Naive B cell (primary cell): ENCODE data around the gene CELSR1. TPM values are rescaled to one million over a fixed set of nuclear protein-coding genes. Genes with fewer than 3 reads are reported as not detected.
A peak's percentile ranks its signal among the peaks of the same experiment; 100 is the strongest.
"Not testable (repeated sequence)": the region's sequence is repeated elsewhere in the genome, so short reads cannot be mapped to it uniquely, and the experiment has no call there.

Experiments used
- ATAC-seq, 2 donors: fragments of 150-1000 bp; cut with Tn5 transposase; 2 replicates each; pipeline ENCODE4 v1.10.0; 2021; ENCODE audit warnings: low read depth in 2 of 2, mild to moderate bottlenecking in 2 of 2, moderate library complexity in 2 of 2
- DNase-seq: peaks from one replicate; pipeline ENCODE4 v3.0.0; 2022
- H3K27ac Mint-ChIP-seq, 6 donors: one replicate each; pipeline ENCODE4 v1.8.0; 2020 to 2022; ENCODE audit warnings: mild to moderate bottlenecking in 6 of 6, mixed read lengths in 6 of 6, moderate library complexity in 5 of 6, inconsistent platforms in 2 of 6
- H3K27me3 Mint-ChIP-seq, 3 donors: one replicate each; pipeline ENCODE4 v1.8.0; 2021 to 2022; ENCODE audit warnings: mixed read lengths in 3 of 3, mild to moderate bottlenecking in 1 of 3
- H3K36me3 Mint-ChIP-seq, 2 donors: one replicate each; pipeline ENCODE4 v1.8.0; 2020 to 2022; ENCODE audit warnings: mixed read lengths in 2 of 2, inconsistent platforms in 1 of 2, mild to moderate bottlenecking in 1 of 2
- H3K4me1 Mint-ChIP-seq, 3 donors: one replicate each; pipeline ENCODE4 v1.8.0; 2020 to 2022; ENCODE audit warnings: mixed read lengths in 3 of 3, inconsistent platforms in 1 of 3, mild to moderate bottlenecking in 1 of 3, moderate library complexity in 1 of 3
- H3K4me3 Mint-ChIP-seq, 8 donors: one replicate each; pipeline ENCODE4 v1.8.0; 2020 to 2022; ENCODE audit warnings: mild to moderate bottlenecking in 8 of 8, mixed read lengths in 8 of 8, moderate library complexity in 8 of 8, inconsistent platforms in 2 of 8
- H3K9me3 Mint-ChIP-seq, 7 donors: one replicate each; pipeline ENCODE4 v1.8.0; 2020 to 2022; ENCODE audit warnings: mixed read lengths in 7 of 7, mild to moderate bottlenecking in 5 of 7, inconsistent platforms in 2 of 7, moderate library complexity in 1 of 7
- polyA plus RNA-seq, 6 donors: library from polyadenylated mRNA; unstranded; fragments of 300-500 nt; fragmentation: Illumina TruSeq; gene quantifications; one replicate each; pipeline ENCODE4 v1.2.3, GENCODE V29; 2021; ENCODE audit warnings: low read depth in 6 of 6

The CELSR1 gene
- polyA plus RNA-seq, 6 donors from 2014 or later, result 0.94 to 3.9 (median 2.1) TPM

DNA sequence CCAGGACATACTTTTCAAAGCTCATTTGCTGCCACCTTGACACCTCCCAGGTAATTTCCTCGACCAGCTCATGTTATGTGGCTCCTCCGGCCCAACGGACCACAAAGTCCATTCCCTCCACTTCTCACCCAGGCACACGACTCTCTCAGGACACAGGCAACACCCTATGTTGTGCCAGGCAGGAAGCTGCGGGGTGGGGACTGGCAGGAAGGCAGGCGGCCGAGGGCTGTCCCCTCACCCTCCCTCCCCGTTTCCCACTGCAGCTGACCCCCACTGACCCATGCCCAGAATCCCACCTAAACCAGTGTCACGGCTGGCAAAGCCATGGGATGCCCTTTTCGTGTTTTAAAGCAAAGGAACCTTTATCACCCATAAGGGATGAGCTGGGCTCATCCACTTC, 20.8 kb downstream of the CELSR1 start:
- ATAC-seq, result no peak
- H3K4me3 Mint-ChIP-seq, result no peak overlapping the region
- DNase-seq, result no peak

DNA sequence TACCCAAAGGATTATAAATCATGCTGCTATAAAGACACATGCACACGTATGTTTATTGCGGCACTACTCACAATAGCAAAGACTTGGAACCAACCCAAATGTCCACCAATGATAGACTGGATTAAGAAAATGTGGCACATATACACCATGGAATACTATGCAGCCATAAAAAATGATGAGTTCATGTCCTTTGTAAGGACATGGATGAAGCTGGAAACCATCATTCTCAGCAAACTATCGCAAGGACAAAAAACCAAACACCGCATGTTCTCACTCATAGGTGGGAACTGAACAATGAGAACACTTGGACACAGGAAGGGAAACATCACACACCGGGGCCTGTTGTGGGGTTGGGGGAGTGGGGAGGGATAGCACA, 21.3 kb downstream of the CELSR1 start:
- H3K27me3 Mint-ChIP-seq, result peaks cover 0 to 25% (median 0%) of the 10 kb centered on the region in 3 donors
- H3K4me1 Mint-ChIP-seq, H3K9me3 Mint-ChIP-seq, H3K27ac Mint-ChIP-seq, H3K36me3 Mint-ChIP-seq, DNase-seq, H3K4me3 Mint-ChIP-seq, ATAC-seq: not testable (repeated sequence)

More for the DNA sequence above, 20.8 kb downstream of the CELSR1 start:
- Mint-ChIP-seq H3K36me3 (no peaks in the 10 kb centered on the region), H3K4me1 (no peaks in the 10 kb centered on the region), H3K27me3 (peaks cover 0 to 23% (median 0%) of the 10 kb centered on the region in 3 donors), H3K9me3 (no peaks in the 10 kb centered on the region), H3K27ac (no peak overlapping the region)

DNA sequence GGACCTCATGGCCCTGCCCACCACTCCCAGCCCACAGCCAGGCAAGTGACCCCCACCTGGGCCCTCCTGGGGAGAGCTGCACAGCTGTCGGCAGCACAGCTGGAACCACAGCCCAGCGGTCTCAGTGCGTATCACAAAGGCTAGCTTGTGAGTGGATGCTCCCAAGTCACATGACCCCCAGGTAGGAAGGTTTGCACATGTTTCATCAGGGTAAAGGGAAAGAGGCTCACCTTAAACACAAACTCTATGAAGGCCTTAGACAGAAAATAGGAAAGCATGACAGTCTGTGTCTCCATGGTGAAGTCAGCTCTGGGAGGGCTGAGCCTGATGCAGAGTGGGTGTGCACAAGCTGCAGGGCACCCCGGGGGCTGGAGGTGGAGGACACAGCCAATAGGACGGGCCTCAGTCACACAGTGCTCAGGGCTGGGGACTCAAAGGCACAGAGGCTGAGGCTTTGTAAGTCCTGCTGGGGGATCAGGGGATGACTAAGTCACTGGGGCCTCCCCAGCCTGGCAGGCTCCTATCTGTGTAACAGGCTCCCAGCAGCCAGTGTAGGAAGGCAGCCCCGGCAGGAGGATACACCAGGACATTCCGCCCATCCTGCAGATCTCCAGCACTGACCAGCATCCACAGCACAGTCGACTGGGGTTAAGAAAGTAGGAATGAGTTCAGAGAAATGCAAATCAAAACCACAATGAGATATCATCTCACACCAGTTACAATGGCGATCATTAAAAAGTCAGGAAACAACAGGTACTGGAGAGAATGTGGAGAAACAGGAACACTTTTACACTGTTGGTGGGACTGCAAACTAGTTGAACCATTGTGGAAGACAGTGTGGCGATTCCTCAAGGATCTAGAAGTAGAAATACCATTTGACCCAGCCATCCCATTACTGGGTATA, 22.0 kb downstream of the CELSR1 start:
- H3K4me1 Mint-ChIP-seq, result no peaks in the 10 kb centered on the region

DNA sequence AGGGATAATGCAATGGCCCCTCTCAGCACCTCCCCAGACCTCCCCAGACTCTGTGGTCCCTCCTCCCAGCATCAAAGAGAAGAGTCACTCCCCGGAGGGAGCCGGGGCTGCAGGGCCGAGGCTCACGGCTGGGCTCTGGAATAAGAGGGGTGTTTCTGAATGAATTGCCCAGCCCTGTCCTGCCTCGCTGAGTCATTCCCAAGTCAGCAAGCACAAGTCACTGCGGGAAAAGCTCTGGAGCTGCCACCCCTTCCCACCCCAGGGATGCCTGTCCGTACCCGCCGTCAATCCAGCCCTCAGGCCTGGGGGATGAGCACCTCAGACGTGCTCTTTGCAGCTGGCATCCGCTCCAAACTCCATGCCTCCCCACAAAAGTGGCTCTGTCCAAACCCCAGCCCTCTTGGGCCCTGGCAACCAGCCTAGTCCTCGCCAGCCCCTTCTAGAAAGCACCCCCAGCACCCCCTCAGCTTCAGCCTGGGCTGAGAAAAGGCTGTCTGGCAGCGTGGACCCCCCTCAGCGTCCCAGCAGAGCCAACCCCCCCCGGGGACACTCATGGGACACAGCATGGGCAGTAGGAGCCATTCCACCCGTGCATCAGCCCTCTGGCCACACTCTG, 22.7 kb downstream of the CELSR1 start:
- Mint-ChIP-seq H3K9me3 (no peaks in the 10 kb centered on the region), H3K4me3 (no peak overlapping the region), H3K27me3 (peaks cover 0 to 20% (median 0%) of the 10 kb centered on the region in 3 donors), H3K27ac (no peak overlapping the region), H3K36me3 (no peaks in the 10 kb centered on the region), H3K4me1 (no peaks in the 10 kb centered on the region)
- DNase-seq, result no peak
- no peak for ATAC-seq

More for the DNA sequence above, 22.0 kb downstream of the CELSR1 start:
- no peak overlapping the region for H3K4me3 Mint-ChIP-seq
- no peak overlapping the region for H3K27ac Mint-ChIP-seq
- H3K27me3 Mint-ChIP-seq, result peaks cover 0 to 22% (median 0%) of the 10 kb centered on the region in 3 donors
- no peaks in the 10 kb centered on the region for H3K9me3 Mint-ChIP-seq
- ATAC-seq (no peak), DNase-seq (no peak)
- no peaks in the 10 kb centered on the region for H3K36me3 Mint-ChIP-seq

DNA sequence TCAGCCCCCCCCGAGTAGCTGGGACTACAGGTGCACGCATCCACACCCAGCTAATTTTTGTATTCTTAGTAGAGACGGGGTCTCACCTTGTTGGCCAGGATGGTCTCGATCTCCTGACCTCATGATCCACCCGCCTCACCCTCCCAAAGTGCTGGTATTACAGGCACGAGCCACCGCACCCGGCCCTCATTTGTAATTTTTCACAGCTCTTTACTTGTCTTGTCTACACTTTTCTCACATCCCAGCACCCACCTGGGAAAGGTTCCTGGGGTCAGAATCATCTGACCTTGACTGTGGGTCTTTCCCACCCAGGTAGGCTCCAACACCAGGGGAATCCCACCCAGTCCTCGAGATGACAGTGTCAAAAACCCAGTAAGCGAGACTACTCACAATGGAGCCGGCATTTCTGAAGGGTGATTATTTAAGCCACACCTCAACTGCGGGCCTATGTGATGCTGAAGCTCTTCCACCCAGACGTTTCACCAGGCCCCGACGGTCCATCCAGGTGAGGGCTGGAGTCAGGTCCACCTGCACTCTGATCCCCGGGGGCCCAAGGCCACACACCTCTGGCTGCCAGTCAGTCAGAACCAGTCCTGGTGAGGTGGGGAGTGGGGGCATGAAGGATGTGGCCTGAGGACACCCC, 23.4 kb downstream of the CELSR1 start:
- no peak overlapping the region for H3K27ac Mint-ChIP-seq
- H3K4me1 Mint-ChIP-seq, result no peaks in the 10 kb centered on the region
- no peak overlapping the region for H3K4me3 Mint-ChIP-seq
- no peaks in the 10 kb centered on the region for H3K9me3 Mint-ChIP-seq
- ATAC-seq, result no peak
- DNase-seq, result no peak
- peaks cover 0 to 25% (median 6%) of the 10 kb centered on the region in 3 donors for H3K27me3 Mint-ChIP-seq
- H3K36me3 Mint-ChIP-seq, result no peaks in the 10 kb centered on the region

DNA sequence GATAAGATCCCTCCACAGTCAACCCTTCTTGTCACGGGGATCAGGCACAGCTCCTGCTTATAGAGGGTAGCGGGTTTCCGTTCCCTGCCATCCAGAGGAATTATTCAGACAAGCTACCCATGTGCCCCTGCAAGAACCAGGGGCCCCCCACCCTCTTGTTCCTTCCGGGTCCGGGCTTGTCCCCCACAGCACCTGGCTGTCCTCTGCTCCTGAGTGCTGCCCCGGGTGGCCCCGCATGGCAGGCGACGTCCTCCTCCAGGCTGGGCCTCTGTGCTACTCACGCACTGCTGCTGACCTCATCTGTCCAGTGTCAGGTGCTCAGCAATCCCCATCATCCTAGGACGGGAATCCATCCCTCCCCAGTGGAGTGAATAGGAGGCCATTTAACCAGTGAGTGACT, 24.7 kb downstream of the CELSR1 start:
- H3K36me3 Mint-ChIP-seq, result no peaks in the 10 kb centered on the region
- no peak overlapping the region for H3K4me3 Mint-ChIP-seq
- ATAC-seq (no peak), DNase-seq (no peak)
- no peaks in the 10 kb centered on the region for H3K4me1 Mint-ChIP-seq
- no peak overlapping the region for H3K27ac Mint-ChIP-seq
- no peaks in the 10 kb centered on the region for H3K9me3 Mint-ChIP-seq
- peaks cover 0 to 31% (median 9%) of the 10 kb centered on the region in 3 donors for H3K27me3 Mint-ChIP-seq

DNA sequence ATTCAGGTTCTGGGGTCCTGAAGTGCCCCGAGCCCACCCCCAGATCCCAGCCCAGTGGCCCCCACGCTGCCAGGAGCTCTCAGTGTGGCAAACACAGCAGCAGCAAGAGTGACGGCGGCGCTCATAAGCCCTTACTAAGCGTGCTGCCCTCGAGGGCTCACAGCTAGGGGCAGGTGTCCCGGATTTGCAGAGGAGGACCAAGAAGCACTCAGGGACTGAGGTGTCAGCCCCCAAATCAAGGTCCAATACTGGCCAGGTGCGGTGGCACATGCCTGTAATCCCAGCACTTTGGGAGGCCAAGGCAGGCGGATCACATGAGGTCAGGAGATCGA, 25.4 kb downstream of the CELSR1 start:
- Mint-ChIP-seq H3K27me3 (peaks cover 0 to 30% (median 9%) of the 10 kb centered on the region in 3 donors), H3K9me3 (no peaks in the 10 kb centered on the region), H3K27ac (no peak overlapping the region), H3K4me1 (no peaks in the 10 kb centered on the region), H3K4me3 (no peak overlapping the region), H3K36me3 (no peaks in the 10 kb centered on the region)
- no peak for ATAC-seq
- no peak for DNase-seq

DNA sequence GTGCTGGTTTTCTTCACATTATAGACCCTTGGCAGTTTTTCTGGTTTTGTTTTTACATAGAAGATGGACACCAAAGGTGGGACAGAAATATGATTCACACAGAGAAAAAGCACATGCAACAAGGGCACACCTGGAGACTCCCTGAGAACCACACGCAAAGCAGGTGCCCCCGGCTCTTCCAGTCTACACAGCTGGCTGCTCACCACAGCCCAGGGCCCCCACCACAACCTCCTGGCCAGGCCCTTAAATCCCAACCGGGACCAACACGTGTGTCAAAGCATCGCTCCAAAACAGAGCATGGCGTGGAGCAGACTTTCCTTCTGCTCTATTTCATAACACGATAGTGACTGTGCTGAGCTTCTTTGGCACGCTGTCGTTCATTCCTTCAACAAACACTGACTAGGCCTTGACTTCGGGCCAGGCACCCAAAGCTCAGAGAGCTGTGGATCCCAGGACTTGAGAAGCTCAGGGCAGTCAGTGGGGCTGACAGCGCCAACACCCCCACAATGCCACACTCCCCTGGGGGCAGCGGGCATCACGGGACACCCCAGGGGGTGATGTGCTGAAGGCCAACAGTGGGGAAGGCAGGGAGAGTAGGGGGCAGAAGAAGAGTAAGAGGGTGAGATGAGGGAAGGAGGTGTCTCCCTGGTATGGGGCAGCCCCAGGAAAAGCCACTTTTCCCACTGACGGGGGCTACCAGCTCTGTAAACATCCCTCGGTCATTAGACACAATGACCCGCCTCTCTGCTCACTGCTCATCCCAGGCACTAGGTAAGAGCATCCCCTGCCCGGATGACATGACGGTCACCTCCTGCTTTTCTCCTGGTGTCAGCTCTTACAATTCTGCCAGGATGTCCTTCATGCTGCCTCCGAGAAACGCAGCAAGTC, 26.0 kb downstream of the CELSR1 start:
- H3K27me3 Mint-ChIP-seq, result peaks cover 3 to 30% (median 9%) of the 10 kb centered on the region in 3 donors
- ATAC-seq (no peak), DNase-seq (no peak)
- peaks cover 0 to 5% (median 4%) of the 10 kb centered on the region in 3 donors for H3K4me1 Mint-ChIP-seq
- H3K36me3 Mint-ChIP-seq, result no peaks in the 10 kb centered on the region
- no peak overlapping the region for H3K27ac Mint-ChIP-seq
- H3K9me3 Mint-ChIP-seq, result no peaks in the 10 kb centered on the region
- H3K4me3 Mint-ChIP-seq, result no peak overlapping the region

DNA sequence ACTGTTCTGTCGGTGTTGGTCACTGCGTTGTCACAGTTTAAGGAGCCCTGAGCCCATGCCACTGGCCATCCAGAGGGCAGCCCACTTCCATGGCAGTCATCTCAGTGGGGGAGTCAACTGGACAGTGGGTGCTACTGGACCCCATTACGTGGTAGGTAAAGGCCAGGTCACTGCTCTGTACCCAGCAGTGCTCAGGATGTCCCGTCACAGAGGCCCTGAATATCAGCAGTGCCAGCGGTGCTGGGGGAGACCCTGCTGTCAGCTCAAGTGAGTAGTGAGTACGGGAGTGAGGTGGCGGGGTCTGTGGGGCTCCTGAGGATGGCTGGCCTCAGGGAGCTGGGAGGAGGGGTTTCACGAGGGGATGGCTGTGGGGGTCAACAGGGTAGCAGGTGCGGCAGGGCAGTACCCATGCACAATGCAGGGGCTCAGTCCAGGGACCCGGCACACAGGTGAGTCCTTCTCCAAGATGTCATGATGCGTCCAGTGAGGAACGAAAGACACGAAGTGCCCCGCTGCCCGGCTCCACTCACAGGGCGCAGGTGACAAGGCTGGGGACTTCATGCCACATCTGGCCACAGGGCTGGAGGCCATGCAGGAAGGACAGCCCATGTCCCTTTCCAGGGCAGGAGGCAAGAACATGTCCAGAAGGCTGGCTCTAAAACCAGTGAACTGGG, 27.9 kb downstream of the CELSR1 start:
- DNase-seq (no peak), ATAC-seq (no peak)
- H3K9me3 Mint-ChIP-seq, result no peaks in the 10 kb centered on the region
- H3K36me3 Mint-ChIP-seq, result no peaks in the 10 kb centered on the region
- H3K27me3 Mint-ChIP-seq, result peaks cover 4 to 23% (median 9%) of the 10 kb centered on the region in 3 donors
- peaks cover 0 to 7% (median 5%) of the 10 kb centered on the region in 3 donors for H3K4me1 Mint-ChIP-seq
- H3K4me3 Mint-ChIP-seq, result no peak overlapping the region
- H3K27ac Mint-ChIP-seq, result no peak overlapping the region

DNA sequence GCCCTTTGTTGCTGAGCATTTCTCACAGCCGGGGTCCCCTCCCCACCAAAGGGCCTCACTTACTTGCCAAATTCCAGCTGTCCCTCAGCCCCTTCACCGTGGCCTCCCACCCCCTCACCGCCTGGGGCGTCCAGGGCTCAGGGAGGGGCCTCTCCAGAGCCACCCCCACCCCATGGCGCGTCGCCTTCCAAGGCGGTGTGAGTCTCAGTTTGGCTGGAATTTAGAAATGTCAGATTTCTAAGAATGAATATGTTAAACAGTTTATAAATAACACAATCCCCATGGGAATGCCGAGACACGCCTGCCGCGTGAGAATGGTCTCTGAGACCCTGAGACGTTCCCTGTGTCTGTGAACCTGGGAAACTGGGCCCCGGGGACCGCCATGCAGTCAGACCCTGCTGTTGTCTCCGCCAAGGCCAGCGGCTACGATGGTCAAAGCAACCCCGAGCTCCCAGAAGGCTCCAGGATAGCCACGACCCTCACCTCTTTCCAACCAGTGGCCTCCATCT, 28.9 kb downstream of the CELSR1 start:
- Mint-ChIP-seq H3K9me3 (no peaks in the 10 kb centered on the region), H3K36me3 (no peaks in the 10 kb centered on the region), H3K27ac (no peak overlapping the region), H3K4me3 (no peak overlapping the region), H3K4me1 (peaks cover under 1 to 7% (median 5%) of the 10 kb centered on the region in 3 donors), H3K27me3 (peaks cover 4 to 24% (median 9%) of the 10 kb centered on the region in 3 donors)
- DNase-seq (no peak), ATAC-seq (no peak)

DNA sequence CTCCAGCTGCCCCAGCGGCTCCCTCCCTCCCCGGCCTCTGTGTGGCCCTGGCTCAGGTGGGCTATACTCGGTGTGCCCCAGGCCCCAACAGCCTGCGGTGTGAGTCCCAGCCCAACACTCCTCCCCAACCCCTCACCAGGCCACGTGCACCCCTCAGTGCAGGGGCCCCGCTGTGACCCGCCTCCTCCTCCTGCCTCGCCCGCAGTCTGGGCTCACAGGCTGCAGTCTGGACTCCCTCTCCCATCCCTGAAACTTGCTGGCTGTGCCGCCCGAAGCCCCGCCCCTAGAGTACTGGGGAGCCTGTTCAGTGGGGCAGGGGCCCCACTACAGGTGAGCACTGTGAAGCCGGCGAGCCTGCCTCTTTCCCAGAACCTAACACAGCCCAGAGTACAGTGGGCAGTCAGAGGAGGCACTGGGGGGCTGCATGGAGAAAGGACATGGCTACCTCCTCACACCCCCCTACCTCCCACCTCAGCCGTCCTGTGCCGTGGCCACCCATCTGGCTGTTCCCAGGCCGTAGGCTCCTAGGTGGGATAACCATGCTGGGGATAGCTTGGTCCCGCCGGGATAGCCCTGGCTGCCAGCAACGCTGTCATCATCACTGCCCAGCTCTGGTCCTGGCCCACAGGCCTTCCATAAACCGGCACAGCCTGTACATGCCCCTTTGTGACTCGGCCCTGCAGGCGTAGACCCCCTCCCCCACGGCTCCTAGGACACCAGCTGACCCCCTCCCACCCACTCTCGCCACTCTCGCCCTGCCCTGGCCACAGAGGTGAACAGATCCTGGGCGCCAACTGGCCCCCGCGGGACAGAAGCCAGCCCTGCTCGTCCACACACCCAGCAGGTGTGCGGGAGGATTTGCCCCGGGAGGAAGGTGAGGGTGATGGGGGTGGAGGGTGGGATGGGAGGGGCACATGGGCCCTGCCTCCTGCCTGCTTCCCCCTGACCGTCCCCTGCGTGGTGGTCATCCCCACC, 29.7 kb downstream of the CELSR1 start:
- peaks cover 5 to 7% (median 5%) of the 10 kb centered on the region in 3 donors for H3K4me1 Mint-ChIP-seq
- H3K4me3 Mint-ChIP-seq, result no peak overlapping the region
- H3K9me3 Mint-ChIP-seq, result no peaks in the 10 kb centered on the region
- DNase-seq (no peak), ATAC-seq (no peak)
- H3K36me3 Mint-ChIP-seq, result no peaks in the 10 kb centered on the region
- H3K27me3 Mint-ChIP-seq, result peaks cover 4 to 32% (median 15%) of the 10 kb centered on the region in 3 donors
- peak overlapping the region in 1 of 6 donors; percentile 94 for H3K27ac Mint-ChIP-seq
